GM21529 (cell line): Measurements from ENCODE around the gene ZNF256.
A peak's percentile ranks its signal among the peaks of the same experiment; 100 is the strongest.

ENCODE experiments used
- ATAC-seq: cut with Tn5 transposase; IDR thresholded peaks from one replicate; pipeline ENCODE4 v1.9.1; 2021; ENCODE audit not compliant: unreplicated experiment

Gene ZNF256

DNA sequence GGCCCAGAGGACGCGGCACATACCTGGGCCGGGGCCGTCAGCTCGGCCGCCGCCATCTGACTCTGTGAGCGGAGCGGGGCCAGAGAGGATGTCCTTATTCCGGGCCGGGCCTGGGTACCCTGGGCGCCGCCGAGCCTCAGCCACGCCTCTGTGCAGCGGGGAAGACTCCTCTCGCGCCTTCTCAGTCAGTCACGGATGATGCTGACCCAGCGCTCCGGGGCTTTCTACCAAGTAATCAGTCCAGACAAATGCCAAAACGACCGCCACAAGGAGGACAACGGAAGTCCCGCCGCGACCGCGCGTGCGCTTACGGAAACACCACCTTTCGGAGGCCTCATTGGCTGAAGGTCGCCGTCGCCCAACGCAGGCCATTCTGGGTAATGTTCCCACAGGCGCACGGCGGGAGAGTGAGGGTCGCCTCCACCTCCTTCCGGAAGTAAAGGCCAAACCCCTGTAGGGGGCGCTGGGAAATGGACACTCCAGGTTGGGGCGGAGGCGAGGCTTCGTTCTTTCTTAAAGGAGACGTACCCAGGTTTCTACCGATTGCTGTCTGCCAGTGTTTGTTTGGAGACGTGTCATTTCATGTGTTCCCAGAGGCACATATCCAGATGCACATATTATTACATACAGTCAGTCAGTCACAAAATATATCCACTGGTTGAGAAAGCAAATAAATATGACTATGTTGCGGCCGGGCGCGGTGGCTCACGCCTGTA is at the start of gene ZNF256:
Gene ZNF256 (minus strand): TSS at position 288 of the 716 bp plus-strand sequence. CDS start 232 bp downstream, at position 56.
- peak; percentile 92 for ATAC-seq

- ATAC-seq: no peak
These were observed 45.3 kb upstream of the ZNF256 start for GRCh38 chr19:57992841-57993240.

- no peak for ATAC-seq
These were observed 31.2 kb upstream of the ZNF256 start for GRCh38 chr19:57978586-57979289.

DNA sequence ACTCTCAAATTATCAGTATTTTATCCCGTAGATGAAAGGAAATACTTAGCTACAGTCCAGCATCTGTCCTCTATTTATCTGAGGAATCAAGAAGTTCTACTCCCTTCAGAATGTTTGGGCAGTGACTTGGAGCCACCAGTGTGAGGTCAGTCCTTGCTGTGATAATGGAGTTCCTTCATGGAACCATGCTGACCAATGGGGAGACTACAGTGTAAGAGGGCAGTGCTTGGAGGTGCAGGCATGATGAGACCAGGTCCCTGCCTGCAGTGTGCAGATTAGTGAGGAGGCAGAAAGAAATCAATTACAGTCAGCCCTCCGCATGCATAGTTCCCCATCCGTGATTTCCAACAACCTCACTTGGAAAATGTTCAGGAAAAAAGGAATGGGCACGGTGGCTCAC is 26.9 kb upstream of the ZNF256 start, which contains the start of gene C19orf18:
Gene C19orf18 (minus strand): TSS at position 101 of the 400 bp plus-strand sequence. CDS start 102 bp downstream, outside the sequence.
- no peak for ATAC-seq

GRCh38 chr19:57964761-57965160 is 17.3 kb upstream of the ZNF256 start:
- ATAC-seq: no peak

GRCh38 chr19:57961785-57962184 is 14.3 kb upstream of the ZNF256 start:
- no peak for ATAC-seq

- ATAC-seq: no peak
These were observed 7.5 kb upstream of the ZNF256 start for GRCh38 chr19:57954996-57955395.

GRCh38 chr19:57949702-57950101 is 2.2 kb upstream of the ZNF256 start:
- no peak for ATAC-seq

DNA sequence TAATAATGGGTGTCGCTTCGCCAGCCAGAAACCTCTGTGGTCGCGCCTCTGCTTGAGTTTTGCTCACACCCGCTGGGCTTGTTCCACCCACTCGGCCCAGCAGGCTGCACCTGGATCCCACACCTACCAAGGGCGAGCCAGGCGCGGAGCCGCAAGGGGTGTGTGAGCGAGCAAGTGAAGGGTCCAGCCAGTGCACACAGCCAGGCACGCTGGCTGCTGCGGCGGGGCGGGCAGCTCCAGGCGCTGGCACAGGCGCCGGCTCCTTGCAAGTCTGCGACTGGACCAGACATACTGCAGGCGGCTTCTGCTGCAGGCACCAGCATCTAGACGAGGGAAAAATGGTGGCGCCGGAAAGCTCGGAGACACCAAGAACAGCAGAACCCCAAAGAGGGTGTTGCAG is 1.8 kb upstream of the ZNF256 start:
- ATAC-seq: no peak

DNA sequence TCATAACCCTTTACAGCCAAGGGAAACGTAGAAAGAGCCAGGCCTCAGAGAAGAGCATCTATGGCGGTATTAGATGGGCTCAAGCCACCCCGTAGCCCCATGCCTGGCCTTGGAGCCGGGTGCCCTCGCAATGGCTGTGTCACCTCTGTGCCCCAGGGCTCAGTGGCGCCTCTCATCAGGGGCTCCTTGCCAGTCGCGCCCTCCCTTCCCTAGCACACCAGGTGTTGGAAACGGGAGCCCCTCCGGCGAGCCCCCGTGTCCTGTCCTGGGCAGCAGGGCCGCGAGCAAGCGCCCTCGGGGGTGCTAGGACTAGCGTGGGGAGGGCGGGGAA is 453 bp downstream of the ZNF256 start:
- no peak for ATAC-seq

GRCh38 chr19:57946316-57946715 is 1.2 kb downstream of the ZNF256 start:
- ATAC-seq: no peak

GRCh38 chr19:57941593-57941992 is 5.9 kb downstream of the ZNF256 start:
- no peak for ATAC-seq

DNA sequence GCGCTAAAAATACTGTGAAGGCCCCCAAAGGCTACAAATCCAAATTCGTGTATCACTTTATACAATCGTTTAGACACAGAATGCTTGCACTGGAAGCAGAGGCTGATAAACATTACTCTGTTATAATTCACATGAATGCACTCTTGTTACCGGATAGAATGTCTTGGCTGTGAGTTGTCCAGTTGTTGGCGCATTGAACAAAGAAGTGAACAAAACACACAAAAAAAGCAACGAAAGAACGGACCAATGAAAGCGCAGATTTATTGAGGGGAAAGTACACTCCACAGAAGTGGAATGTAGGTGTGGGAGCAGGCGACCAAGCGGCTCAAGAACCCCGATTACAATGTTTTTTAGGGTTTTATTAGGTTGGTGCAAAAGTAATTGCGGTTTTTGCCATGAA is 11.8 kb downstream of the ZNF256 start:
- no peak for ATAC-seq

GRCh38 chr19:57934820-57935665 is 12.5 kb downstream of the ZNF256 start, which contains the start of gene ZNF418:
Gene ZNF418, minus strand, starts transcription at chr19:57935402. Its CDS starts 1,580 bp downstream, at chr19:57933822.
- ATAC-seq: peak; percentile 74

DNA sequence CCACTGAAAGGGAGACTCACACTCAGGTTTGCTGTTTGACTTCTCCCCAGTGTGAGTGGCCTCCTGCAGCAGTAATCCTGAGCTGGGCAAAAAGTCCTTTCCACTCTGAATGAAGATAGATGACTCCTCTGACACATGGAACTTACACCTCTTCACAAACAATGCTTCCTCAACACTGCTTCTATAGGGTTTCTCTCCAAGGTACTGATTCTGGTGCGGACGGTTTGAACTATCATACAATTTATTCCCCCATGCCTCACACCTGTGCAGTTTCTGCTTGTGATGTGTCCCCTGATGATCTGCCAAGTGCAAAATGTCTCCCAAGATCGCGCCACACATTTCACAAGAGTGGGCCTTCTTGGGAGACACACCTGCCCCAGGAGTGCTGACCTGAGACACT is 19.9 kb downstream of the ZNF256 start:
- ATAC-seq: no peak

GRCh38 chr19:57916168-57916995 is 31.1 kb downstream of the ZNF256 start, which contains the start of gene ZNF417:
Gene ZNF417, minus strand, starts transcription at chr19:57916592. Its CDS starts 181 bp downstream, at chr19:57916411.
- peak; percentile 97 for ATAC-seq

GRCh38 chr19:57914531-57914930 is 33.0 kb downstream of the ZNF256 start:
- ATAC-seq: no peak

DNA sequence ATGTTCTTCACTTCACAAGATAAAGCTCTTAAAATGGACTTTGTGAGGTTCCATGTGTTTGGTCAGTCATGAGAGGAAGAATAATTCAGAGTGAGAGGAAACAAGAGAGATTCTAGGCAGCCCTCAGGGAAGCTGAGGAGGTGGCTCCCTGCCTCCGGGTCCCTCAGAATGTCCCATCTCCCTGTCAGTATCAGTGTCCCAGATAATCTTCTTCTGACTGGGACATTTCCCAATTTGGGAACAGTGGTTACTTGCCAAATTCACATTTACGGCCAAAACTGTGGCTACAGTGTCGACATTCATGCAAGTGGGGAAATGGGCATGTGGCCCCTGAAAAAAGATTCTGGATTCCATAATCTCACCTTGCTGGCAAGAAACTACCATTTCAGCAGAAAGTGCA is 40.1 kb downstream of the ZNF256 start:
- ATAC-seq: no peak

DNA sequence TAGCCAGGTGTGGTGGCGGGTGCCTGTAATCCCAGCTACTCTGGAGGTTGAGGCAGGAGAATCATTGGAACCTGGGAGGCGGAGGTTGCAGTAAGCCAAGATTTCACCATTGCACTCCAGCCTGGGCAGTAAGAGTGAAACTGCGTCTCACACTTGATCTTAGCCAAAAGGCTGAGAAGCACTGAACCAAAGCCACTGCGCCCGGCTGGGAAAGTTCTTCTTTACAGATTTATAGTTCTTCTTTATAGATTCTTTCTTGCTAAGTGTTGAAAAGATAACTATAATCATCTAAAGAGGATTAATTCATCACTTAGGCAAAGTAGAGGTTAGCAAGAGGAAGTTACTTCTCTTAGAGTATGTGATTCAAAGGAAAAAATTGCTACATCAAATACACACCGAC is 42.2 kb downstream of the ZNF256 start:
- ATAC-seq: no peak

GRCh38 chr19:57903618-57904184 is 43.8 kb downstream of the ZNF256 start:
- ATAC-seq: no peak
